ENCODE results near the gene PSMF1. TPM values are rescaled to one million over a fixed set of nuclear protein-coding genes. Genes with fewer than 3 reads are reported as not detected.

Gene PSMF1
- total and polyA plus RNA-seq, 9 of the 15 experiments (the other 6 are each of a cell fraction or from before 2014, with no cell fraction given): 8.5 to 192 (median 33.2) TPM

GRCh38 chr20:1075616-1076015 lies 42.8 kb upstream of the PSMF1 start:
- FAIRE-seq (no peak), ATAC-seq (no peak), DNase-seq (ENCODE audit: extremely low read depth in 1 of 4, low spot score in 3 of 4) (no peak)
- TF ChIP-seq CBFA2T2 (conservative IDR thresholded peaks at IDR 0.05) (no peak), HDAC6 (IDR thresholded peaks at IDR 0.05; ENCODE audit: low read depth, low read length) (no peak), ARHGAP35 (IDR thresholded peaks at IDR 0.05; ENCODE audit: partially characterized antibody) (no peak), CREBBP (IDR thresholded peaks at IDR 0.05; ENCODE audit: low read depth, low read length) (no peak), ZC3H8 (IDR thresholded peaks at IDR 0.05) (no peak), RAD21 (CRISPR knock-in tag; conservative IDR thresholded peaks at IDR 0.05 in 1 of 2, IDR thresholded peaks at IDR 0.05 in 1 of 2) (no peak), MAZ (CRISPR knock-in tag; conservative IDR thresholded peaks at IDR 0.05 in 1 of 2, IDR thresholded peaks at IDR 0.05 in 1 of 2) (no peak), TBP (optimal IDR thresholded peaks at IDR 0.05; ENCODE audit: low read depth, low read length) (no peak), PCBP1 (IDR thresholded peaks at IDR 0.05; ENCODE audit: low read depth, low read length, poor library complexity, severe bottlenecking) (no peak), XRCC3 (IDR thresholded peaks at IDR 0.05) (no peak), BCOR (IDR thresholded peaks at IDR 0.05) (no peak), E2F3 (CRISPR knock-in tag; IDR thresholded peaks at IDR 0.05) (no peak), MCM7 (IDR thresholded peaks at IDR 0.05) (no peak), HMG20A (CRISPR knock-in tag; conservative IDR thresholded peaks at IDR 0.05) (no peak), TRIM24 (IDR thresholded peaks at IDR 0.05) (no peak), ZNF589 (CRISPR knock-in tag; IDR thresholded peaks at IDR 0.05; ENCODE audit: low read depth) (no peak), SIX5 (IDR thresholded peaks at IDR 0.05; ENCODE audit: borderline replicate concordance in 1 of 2, insufficient read depth in 1 of 2, low read depth in 1 of 2, low read length in 2 of 2) (no peak), E4F1 (CRISPR knock-in tag; IDR thresholded peaks at IDR 0.05; ENCODE audit: borderline replicate concordance) (no peak)
- no peaks in the 10 kb centered on the region for H3K36me3 ChIP-seq (ENCODE audit: control insufficient read depth, insufficient read depth, low read length)
- H3K9me1 ChIP-seq (ENCODE audit: control insufficient read depth, insufficient read depth, low read length): no peaks in the 10 kb centered on the region
- no peak overlapping the region for H3K4me2 ChIP-seq (ENCODE audit: insufficient read depth, low read length)
- no peak overlapping the region for H3K4me3 ChIP-seq
- intact Hi-C loops (cut with micrococcal nuclease) (no loop called here), in situ Hi-C loops (cut with MboI) (no loop called here)
- H3K27ac ChIP-seq (ENCODE audit: extremely low read depth, low read depth, low read length): no peak overlapping the region
- 22% methylated on average over 2 of the region's 3 CpGs for WGBS (ENCODE audit: insufficient coverage, low coverage, missing lambda C conversion rate)
- no peaks in the 10 kb centered on the region for H4K20me1 ChIP-seq (replicated peaks; ENCODE audit: control insufficient read depth, insufficient read depth, low read length)
- ChIA-PET CTCF (ENCODE audit: low intra/inter-chr PET ratio) (no interaction called here), POLR2A (no interaction called here)
- no peak overlapping the region for H2AFZ ChIP-seq (ENCODE audit: low read depth, low read length)
- no peaks in the 10 kb centered on the region for H3K79me2 ChIP-seq (ENCODE audit: control insufficient read depth, insufficient read depth, low read length)
- H3K9ac ChIP-seq (ENCODE audit: insufficient read depth in 1 of 2, low read depth in 2 of 2, low read length in 2 of 2): no peak overlapping the region
- no peaks in the 10 kb centered on the region for H3K4me1 ChIP-seq (replicated peaks in 1 of 2; ENCODE audit: control insufficient read depth in 2 of 2, insufficient read depth in 2 of 2, low read length in 2 of 2)
- no peaks in the 10 kb centered on the region for H3K9me3 ChIP-seq (replicated peaks; ENCODE audit: control insufficient read depth, insufficient read depth, low read depth, low read length)
- peaks cover 0 to 7% of the 10 kb centered on the region in 2 experiments; a peak in 1 of 5 replicates for H3K27me3 ChIP-seq (ENCODE audit: control insufficient read depth in 2 of 2, insufficient read depth in 2 of 2, low read length in 2 of 2)
- BruUV-seq (replicated peaks): no TSS peak
